Mammary epithelial cell (primary cell): ENCODE results near the gene RBM20.

Source experiments
- CTCF ChIP-seq, 2 donors: IDR thresholded peaks in 1 of 2; conservative IDR thresholded peaks in 1 of 2; 2 replicates each; pipeline ENCODE4 v1.5.1; 2011 to 2012; ENCODE audit warnings: inconsistent platforms in 2 of 2, low read length in 2 of 2, mild to moderate bottlenecking in 2 of 2, control low read depth in 1 of 2, low read depth in 1 of 2; ENCODE audit not compliant: insufficient read depth in 1 of 2; ENCODE audit errors: extremely low read depth in 1 of 2
- EZH2 ChIP-seq: IDR thresholded peaks from 2 replicates; pipeline ENCODE4 v1.6.1; 2012; ENCODE audit warnings: low read length, inconsistent platforms, borderline replicate concordance

- TF ChIP-seq CTCF (conservative IDR thresholded peaks at IDR 0.05 in 1 of 2, IDR thresholded peaks at IDR 0.05 in 1 of 2; ENCODE audit: extremely low read depth in 1 of 2, insufficient read depth in 1 of 2, low read depth in 1 of 2, low read length in 2 of 2): no peak
- TF ChIP-seq EZH2: no peak
Measured at GRCh38 chr10:110686047-110686446, 41.9 kb downstream of the RBM20 start.
